Cortex of kidney (tissue), 1 donor: ENCODE measurements around the gene ERAL1.
"Not testable (repeated sequence)": the region's sequence is repeated elsewhere in the genome, so short reads cannot be mapped to it uniquely, and the experiment has no call there.

Experiments
- DNase-seq: peaks from one replicate; lab custom pipeline; 2025; lab: John Stamatoyannopoulos, UW

The ERAL1 gene

GRCh38 chr17:28899212-28899815, 44.5 kb downstream of the ERAL1 start:
- DNase-seq = no peak

DNA sequence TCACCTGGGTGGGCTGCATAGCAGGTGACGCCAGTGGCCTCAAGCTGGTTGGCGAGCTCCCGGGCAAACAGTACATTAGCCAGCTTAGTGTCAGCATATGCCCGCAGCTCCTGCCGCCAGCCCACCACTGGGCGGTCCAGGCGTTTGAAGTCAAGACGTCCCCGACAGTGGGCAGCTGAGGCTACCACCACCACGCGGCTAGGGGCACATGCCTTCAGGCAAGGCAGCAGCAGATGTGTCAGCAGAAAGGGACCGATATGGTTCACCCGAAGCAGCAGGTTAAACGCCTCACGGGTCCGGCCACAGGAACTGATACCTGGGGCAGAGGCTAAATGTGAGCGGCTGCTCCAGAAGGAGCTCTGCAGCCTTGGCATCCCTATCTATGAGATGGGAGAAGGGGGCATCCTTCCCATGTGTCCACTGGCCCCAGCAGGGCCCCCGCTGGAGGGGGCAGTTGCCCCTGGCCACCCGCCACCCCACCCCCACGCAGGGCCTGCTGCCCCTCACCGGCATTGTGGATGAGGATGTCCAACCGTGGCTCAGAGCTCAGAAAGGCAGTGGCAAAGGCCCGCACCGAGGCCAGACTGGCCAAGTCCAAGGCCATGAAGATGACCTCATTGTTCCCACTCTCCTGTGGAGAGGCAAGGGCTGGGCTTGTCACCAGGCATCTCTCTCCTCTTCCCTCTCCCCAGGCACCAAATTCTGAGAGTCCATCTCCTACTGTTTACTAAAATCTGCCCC, 46.3 kb downstream of the ERAL1 start:
- no peak for DNase-seq

- DNase-seq = no peak
Observed at GRCh38 chr17:28901866-28902818, 47.3 kb downstream of the ERAL1 start.

GRCh38 chr17:28902819-28903545, 48.2 kb downstream of the ERAL1 start, which contains the start of gene DHRS13:
Gene DHRS13, minus strand, starts transcription at chr17:28903079. Its CDS starts 135 bp downstream, at chr17:28902944.
- peak; percentile 56 for DNase-seq

DNA sequence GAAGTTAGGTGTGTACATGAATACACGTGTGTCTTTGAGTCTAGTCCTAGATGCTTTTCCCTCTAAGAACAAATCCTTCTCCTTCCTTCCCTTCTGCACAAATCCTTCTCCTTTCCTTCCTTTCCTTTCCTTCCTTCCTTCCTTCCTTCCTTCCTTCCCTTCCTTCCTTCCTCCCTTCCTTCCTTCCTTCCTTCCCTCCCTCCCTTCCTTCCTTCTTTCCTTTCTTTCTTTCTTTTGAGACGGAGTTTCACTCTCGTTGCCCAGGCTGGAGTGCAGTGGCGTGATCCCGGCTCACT, 48.7 kb downstream of the ERAL1 start:
- DNase-seq = not testable (repeated sequence)

DNA sequence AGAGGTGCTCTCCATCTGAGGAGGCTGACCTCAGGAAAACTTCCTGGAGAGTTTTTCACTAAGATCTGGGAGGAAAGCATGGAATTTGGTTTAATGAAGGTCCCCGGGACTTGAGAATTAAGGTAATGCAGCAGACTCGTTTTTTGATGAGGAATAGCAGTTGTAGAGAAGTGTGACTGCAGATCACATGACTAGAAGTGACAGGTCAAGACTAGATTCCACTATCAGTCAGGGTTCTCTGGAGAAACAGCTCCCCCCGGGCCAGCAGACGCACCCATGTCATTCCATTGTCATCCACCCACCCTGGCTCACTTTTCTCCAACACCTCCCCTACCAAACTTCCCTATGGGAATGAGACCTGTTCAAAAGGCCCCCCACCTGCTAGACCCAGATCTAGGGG, 50.0 kb downstream of the ERAL1 start:
- DNase-seq = no peak

- no peak for DNase-seq
Observed at GRCh38 chr17:28906276-28906675, 51.5 kb downstream of the ERAL1 start.

DNA sequence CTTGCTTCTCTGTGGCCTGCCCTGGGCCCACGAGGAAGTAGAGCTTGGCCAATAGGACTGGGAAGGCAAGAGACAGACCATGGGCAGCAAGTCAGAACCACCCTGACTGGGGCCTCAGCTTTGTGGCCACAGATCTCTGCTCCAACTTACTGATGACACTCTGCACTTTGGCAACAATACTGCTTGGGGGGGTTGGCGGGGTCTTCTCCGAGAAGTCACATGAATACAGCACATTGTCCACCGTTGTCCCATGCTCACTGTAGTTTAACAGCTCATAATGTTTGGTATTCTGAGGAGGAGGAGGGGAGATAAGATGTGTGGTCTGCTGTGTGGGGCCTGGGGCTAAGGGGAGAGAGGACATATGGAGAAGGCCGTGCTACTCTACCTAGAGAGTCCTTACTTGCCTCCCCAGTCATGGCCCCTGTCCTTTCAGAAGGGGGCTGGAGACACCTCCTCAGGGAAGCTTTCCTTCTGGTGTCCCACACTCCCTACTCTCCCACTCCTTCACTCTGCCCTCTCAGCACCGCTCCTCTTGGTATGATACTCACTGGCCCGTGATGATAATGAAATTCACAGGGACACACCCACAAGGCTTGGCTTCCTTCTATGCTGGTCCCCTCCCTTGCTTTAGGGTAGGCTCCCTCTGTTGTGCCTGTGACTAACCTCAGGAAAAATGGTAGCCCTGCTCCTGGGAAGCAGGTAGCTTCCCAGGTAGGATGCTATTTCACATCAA, 52.1 kb downstream of the ERAL1 start:
- DNase-seq = no peak

DNA sequence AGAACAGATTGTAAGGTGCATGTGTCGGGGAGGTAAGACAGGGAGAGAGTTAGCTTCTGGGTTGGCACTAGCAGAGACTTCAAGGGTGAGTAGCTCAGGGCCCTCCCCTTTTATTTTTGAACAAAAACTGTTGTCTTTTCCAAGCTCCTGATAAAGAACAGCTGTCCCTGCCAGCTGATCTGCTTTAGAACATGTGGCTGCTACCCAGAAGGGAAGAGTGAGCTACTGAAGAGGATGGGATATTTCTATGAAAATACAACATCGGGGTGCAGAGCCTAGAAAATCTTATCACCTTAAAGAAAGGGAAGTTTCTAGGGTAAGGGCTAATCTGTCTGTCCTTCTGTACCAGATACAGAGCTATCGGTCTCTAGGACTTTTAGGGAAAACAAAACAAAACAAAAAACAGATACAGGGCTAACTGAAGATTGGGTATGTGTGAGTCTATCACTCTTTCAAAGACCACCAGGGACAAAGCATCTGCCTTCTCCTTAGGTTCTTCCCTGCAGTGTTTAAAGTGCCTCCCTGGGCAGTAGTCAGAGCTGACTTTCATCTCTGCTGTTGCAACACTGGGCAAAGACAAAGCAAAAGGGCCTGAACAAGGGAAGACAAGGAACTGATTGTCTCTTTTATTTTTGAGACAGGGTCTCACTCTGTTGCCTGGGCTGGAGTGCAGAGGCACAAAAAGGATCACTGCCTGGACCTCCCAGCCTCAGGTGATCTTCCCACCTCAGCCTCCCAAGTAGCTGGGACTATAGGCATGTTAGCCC, 53.1 kb downstream of the ERAL1 start:
- DNase-seq = no peak

- no peak for DNase-seq
Observed at GRCh38 chr17:28908640-28909167, 53.9 kb downstream of the ERAL1 start.

DNA sequence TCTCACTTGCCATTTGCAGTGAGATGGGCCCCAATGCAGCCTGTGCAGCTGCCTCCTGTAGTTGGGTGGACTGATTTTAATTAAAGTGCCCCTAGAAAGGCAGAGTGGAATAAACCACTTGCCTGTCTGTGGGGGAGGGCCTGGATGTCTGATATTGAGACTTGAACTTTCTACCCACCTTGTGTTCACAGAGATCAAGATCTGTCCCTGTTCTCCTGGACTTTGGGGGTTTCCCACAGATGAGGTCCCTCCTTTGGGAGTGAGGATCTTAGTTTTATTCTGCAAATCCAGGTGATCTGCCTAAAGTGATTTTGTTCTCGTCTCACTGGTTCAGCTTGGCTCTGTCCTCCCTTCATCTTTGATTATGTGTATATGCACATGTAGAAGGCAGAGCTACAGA, 55.7 kb downstream of the ERAL1 start:
- DNase-seq = no peak
